ENCODE results near the gene KLHL34.

KLHL34 gene, protein sequence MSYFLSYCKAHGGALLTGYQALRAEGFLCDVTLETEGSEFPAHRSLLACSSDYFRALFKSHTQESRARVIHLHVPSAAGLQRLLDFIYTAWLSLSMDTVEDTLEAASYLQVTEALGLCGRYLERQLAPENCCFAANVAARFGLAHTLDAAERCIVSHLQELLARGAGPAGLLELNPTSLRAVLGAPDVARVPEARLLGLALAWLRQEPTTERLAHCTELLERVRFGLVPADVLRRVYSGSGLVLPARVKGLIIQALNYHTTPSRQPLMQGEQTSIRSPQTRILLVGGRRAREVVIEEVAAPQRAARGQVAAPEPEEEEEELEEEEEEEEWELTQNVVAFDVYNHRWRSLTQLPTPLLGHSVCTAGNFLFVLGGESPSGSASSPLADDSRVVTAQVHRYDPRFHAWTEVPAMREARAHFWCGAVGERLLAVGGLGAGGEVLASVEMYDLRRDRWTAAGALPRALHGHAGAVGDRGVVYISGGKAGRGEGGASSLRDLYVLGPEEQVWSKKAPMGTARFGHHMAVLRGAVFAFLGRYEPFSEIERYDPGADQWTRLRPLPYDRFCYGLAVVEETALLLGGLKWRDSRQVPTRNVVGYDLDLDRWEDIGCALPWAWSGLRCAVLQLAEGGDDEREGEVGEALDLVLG

DNA sequence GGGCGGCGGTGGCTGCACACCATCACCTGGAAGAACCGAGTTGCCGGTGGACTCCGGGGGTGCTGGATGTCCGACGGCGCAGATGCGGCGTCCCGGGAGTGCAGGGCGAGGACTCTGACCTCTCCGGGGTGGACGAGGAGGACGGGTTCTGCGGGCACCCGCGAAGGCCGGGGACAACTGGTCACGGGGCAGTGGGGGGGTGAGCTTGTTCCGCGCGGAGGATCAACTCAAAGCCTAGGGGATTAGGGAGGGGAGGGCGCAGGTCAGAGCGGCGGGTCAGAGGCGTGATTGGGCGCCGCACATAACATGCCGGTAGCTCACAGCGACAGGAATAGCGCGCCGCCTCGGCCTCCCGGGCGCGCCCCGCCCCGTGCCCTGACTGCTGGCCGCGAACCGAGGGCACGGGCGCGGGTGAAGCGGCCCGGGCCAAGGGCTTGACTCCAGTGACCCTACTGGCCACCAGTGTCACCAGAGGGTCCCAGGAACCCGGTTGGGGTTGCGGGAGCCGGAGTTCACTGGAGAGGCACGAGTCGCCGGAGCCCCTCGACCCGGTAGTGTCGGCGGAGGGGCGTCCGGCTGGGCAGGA lies at the start of gene KLHL34:
Gene KLHL34 (minus strand): TSS at position 179 of the 586 bp plus-strand sequence. CDS start 542 bp downstream, outside the sequence.
- DNase-seq (ENCODE audit: low read depth in 2 of 2): no peak

GRCh38 chrX:21705225-21705624 lies 47.1 kb upstream of the KLHL34 start:
- no peak for DNase-seq (ENCODE audit: low read depth in 2 of 2)

GRCh38 chrX:21702725-21703124 lies 44.6 kb upstream of the KLHL34 start:
- no peak for DNase-seq (ENCODE audit: low read depth in 2 of 2)

GRCh38 chrX:21700967-21701366 lies 42.8 kb upstream of the KLHL34 start:
- no peak for DNase-seq (ENCODE audit: low read depth in 2 of 2)

DNA sequence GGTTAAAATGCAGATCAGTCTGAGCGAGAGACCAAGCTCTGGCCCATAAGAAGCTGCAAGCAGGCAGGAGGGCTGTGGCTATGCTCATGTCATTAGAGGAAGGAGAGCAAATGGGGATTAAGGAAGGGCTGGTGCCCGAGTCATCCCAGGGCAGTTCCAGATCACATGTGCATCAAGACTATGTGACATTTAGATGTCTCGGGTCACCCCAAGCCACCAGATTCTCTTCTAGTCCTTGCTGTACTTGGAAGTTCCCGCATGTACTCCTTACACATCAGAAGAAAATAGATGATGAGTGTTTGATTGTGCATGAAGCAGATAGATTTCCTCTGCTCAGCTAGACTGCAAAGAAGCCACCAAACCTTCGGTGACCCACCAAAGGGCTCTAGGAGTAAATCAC lies 42.1 kb upstream of the KLHL34 start:
- no peak for DNase-seq (ENCODE audit: low read depth in 2 of 2)

- no peak for DNase-seq (ENCODE audit: low read depth in 2 of 2)
Observed at GRCh38 chrX:21699136-21699535, 41.0 kb upstream of the KLHL34 start.

- DNase-seq (ENCODE audit: low read depth in 2 of 2): no peak
Observed at GRCh38 chrX:21698272-21698671, 40.1 kb upstream of the KLHL34 start.

DNA sequence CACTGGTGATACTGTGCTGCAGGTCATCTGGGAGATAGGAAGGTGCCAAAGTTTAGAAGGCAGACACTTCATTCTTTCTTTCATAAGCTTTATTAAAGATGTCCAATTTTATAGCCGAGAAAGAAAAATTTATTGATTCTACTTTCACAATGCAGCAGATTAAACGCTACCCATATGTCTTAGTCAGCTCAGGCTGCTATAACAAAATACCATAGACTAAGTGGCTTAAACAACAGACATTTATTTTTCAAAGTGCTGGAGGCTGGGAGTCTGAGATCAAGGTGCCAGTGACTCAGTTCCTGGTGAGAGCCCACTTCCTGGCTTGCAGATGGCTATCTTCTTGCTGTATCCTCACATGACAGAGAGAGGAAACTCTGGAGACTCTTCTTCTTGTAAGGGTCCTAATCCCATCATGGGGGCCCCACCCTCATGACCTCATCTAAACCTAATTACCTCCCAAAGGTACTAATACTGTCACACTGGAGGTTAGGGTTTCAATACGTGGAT lies 33.4 kb upstream of the KLHL34 start:
- DNase-seq (ENCODE audit: low read depth in 2 of 2): no peak

GRCh38 chrX:21683941-21684340 lies 25.8 kb upstream of the KLHL34 start:
- no peak for DNase-seq (ENCODE audit: low read depth in 2 of 2)

GRCh38 chrX:21678048-21678612 lies 20.0 kb upstream of the KLHL34 start:
- no peak for DNase-seq (ENCODE audit: low read depth in 2 of 2)

DNA sequence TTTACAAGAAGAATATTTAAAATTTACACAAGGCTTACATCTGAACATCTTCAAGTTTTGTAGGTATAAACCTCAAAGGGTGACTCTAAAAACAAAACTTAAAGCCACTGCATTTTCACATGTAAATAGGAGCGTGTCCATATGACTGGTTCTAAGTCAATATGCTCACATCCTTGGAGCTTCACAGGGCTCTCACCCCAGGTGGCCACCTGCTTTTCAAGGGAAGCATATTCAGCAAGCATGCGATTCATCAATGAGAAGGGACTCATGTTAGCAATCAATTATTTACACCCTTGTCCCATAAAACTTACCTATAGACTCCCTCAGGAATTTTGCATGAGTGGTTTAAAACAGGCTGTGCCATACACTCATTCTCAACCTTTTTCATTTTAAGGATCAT lies 17.8 kb upstream of the KLHL34 start:
- DNase-seq (ENCODE audit: low read depth in 2 of 2): no peak

- DNase-seq (ENCODE audit: low read depth in 2 of 2): no peak
Observed at GRCh38 chrX:21674430-21675186, 16.5 kb upstream of the KLHL34 start.

DNA sequence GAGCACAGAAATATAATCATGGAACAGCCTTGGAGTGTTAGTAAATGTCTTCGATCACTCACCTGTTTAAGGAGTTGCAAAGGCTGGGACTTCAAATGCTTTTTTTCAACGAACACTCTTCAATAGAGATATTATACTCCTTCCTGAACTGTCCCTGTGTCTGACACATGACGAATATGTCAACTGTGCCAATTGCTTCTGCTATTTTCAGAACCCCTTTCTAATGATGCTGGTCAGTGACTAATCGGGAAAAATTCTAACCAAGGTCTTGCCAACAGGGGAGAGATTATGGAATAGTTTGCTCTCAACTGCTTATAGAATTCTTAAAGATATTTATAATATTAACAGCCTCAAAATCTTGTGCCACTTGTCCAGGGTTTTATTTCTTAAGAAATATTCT lies 8.5 kb upstream of the KLHL34 start:
- no peak for DNase-seq (ENCODE audit: low read depth in 2 of 2)

- no peak for DNase-seq (ENCODE audit: low read depth in 2 of 2)
Observed at GRCh38 chrX:21666252-21666651, 8.1 kb upstream of the KLHL34 start.

DNA sequence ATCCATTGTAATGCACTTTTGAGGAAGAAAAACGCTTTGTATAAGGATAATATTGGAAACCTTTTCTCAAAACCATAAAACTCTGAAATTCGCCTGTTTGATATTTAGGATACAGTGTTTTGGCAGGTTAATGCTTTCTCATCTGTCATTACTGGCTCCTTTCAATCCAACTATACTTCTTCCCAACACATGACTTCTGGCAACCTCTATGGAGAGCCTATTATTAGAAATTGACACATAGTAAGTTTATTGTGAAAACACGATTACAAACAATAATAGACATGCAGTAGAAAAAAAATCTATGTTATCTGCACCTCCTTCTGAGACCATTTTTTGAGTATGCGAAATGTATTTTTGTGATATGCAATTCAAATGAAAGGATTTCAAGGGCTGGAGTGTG lies 4.6 kb upstream of the KLHL34 start:
- no peak for DNase-seq (ENCODE audit: low read depth in 2 of 2)

- DNase-seq (ENCODE audit: low read depth in 2 of 2): no peak
Observed at GRCh38 chrX:21661316-21661715, 3.2 kb upstream of the KLHL34 start.

DNA sequence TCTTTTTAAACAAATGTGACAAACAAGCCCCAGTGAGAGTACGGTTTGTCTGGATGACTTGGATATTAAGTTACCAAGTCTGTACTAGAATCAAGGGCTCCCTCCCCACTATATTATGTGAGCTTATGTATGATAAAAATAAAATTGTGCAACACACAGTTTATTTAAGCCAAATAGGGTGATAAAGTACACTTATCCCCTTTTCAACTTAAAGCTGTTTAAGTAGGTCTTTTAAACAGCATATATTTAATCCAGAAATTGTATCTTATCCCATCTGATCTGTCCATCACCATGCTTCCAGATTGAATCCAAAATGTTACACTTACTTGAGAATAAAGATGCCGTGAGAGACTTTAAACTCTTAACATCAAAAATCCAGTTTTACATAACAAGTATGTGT lies 2.0 kb upstream of the KLHL34 start:
- no peak for DNase-seq (ENCODE audit: low read depth in 2 of 2)

DNA sequence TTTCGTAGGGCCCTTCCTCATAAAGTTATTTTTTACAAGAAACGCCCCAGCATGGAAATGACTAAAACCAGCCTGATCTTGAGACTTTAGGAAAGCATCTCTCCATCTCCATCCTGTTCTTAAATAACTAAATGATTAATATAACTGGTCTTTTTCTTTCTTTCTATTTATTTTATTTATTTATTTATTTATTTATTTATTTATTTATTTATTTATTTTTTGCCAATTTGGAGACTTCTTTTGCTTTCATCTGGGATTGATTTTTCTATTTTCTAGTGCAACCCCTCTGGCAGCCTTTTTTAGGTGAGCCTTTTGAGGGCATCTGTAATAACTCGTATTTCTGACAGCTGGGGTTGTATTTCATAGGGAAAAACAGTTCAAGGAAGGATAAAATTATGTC lies 1.2 kb upstream of the KLHL34 start:
- no peak for DNase-seq (ENCODE audit: low read depth in 2 of 2)

- no peak for DNase-seq (ENCODE audit: low read depth in 2 of 2)
Observed at GRCh38 chrX:21658746-21659145, 616 bp upstream of the KLHL34 start.

DNA sequence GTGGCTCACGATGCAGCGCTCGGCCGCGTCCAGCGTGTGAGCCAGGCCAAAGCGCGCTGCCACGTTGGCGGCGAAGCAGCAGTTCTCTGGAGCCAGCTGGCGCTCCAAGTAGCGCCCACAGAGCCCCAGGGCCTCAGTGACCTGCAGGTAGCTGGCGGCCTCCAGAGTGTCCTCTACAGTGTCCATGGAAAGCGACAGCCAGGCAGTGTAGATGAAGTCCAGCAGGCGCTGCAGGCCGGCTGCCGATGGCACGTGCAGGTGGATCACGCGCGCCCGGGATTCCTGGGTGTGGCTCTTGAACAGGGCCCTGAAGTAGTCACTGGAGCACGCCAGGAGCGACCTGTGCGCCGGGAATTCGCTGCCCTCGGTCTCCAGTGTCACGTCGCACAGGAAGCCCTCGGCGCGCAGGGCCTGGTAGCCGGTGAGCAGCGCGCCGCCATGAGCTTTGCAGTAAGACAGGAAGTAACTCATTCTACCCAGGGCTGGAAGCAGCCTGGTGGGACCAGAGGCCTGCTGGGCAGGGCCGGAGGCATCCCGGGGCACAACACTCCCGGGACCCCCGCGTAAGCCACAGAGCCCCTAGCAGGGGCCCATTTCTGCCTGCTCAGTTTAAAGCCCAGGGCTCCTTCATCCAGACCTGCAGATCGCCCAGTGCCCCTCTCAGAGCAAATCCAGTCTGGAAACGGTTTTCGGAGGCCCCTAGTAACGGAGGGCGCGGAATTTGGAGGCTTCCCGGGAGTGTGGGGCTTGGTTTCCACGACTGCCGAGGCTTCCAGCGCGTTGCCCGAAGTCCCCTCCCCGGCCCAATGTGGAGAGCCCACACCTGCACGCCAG lies 595 bp downstream of the KLHL34 start:
- DNase-seq (ENCODE audit: low read depth in 2 of 2): no peak
